ENCODE results near the gene ZC3H7B.
"Not testable (repeated sequence)": the region's sequence is repeated elsewhere in the genome, so short reads cannot be mapped to it uniquely, and the experiment has no call there.

Gene ZC3H7B

DNA sequence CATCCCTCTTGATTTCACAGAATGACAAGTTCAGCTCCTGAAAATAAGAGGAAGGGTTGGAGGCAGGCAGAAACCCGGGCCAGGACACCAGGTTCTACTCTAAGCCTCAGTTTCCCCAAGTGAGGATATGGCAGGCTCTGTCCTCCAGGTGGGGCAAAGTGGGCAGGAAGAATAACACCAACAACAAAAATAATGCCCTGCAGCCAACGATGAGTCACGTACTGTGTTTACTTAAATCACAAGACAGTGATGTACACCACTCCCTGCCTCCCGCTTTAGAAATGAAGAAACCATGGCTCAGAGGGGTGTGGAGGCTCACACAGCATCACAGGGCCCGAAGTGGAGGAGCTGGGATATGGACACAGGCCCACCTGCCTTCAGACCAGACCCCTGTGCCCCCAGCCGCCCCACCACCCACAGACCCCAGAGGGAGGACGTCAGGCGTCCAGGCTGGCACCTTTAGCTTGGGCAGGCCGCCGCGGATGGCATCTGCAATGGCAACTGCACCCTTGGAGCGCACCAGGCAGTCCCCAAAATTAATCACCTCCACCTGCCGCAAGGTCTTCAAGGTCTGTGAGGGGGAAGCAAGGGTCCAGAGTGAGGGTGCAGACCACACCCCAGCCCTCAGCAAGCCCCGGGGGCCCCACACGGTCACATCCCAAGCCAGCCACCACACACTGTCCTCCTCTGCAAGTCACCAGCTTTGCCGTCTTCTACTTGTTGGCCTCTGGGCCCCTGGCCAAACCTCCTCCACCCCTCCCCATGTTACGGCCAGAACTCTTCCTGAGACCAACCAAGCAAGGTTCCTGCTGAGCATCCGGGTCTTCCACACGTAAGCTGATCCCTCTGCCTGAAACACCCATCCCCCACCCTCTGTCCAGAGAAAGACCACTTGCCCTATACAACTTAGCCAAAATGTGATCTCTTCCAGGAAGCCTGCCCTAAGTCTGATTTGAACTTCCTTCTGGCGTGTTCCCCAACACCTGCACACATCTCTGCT, 44.8 kb upstream of the ZC3H7B start:
- TF ChIP-seq, protein P1, sequence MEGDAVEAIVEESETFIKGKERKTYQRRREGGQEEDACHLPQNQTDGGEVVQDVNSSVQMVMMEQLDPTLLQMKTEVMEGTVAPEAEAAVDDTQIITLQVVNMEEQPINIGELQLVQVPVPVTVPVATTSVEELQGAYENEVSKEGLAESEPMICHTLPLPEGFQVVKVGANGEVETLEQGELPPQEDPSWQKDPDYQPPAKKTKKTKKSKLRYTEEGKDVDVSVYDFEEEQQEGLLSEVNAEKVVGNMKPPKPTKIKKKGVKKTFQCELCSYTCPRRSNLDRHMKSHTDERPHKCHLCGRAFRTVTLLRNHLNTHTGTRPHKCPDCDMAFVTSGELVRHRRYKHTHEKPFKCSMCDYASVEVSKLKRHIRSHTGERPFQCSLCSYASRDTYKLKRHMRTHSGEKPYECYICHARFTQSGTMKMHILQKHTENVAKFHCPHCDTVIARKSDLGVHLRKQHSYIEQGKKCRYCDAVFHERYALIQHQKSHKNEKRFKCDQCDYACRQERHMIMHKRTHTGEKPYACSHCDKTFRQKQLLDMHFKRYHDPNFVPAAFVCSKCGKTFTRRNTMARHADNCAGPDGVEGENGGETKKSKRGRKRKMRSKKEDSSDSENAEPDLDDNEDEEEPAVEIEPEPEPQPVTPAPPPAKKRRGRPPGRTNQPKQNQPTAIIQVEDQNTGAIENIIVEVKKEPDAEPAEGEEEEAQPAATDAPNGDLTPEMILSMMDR (IDR thresholded peaks at IDR 0.05; ENCODE audit: low read length), result no peak
- no peak for TF ChIP-seq EZH2 (IDR thresholded peaks at IDR 0.05; ENCODE audit: borderline replicate concordance, low read length)
- Histone ChIP-seq H3K4me3 (ENCODE audit: low read depth, low read length, poor library complexity, severe bottlenecking) (no peak overlapping the region), H3K4me2 (ENCODE audit: low read length) (no peak overlapping the region), H3K27ac (ENCODE audit: low read depth, low read length, poor library complexity, severe bottlenecking) (no peak overlapping the region), H3K9me3 (ENCODE audit: low read length) (no peaks in the 10 kb centered on the region), H4K20me1 (ENCODE audit: insufficient read depth, low read length) (no peaks in the 10 kb centered on the region), H3K79me2 (ENCODE audit: insufficient read depth, low read length) (no peaks in the 10 kb centered on the region), H3F3A (ENCODE audit: insufficient read depth, low read length) (no peaks in the 10 kb centered on the region), H3K9ac (ENCODE audit: low read length) (no peak overlapping the region), H3K27me3 (ENCODE audit: insufficient read depth, low read length) (no peaks in the 10 kb centered on the region), H3K36me3 (ENCODE audit: insufficient read depth, low read length) (peaks cover 95% of the 10 kb centered on the region), H3K9me2 (ENCODE audit: low read depth, low read length) (no peaks in the 10 kb centered on the region), H2AFZ (ENCODE audit: low read length) (no peak overlapping the region), H3K4me1 (ENCODE audit: insufficient read depth, low read length, severe bottlenecking) (no peaks in the 10 kb centered on the region)

DNA sequence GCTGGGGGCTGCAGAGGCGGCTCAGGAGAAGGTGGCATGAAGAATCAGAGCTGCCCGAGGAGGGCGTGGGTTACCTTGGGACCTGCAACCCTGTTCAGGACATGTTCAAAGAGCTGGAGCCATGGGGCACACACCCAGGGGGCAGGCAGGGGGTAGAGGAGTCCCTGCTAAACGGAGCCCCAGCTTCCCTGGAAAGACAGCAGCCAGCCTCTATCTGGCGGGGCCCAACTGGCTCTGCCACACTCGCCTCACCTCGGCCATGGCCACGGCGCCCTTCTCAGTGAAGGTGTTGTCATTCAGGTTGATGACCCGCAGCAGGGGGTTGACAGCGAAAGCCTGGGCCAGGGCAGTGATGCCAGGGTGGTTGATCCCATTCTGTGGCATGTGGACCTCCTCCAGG, 43.6 kb upstream of the ZC3H7B start:
- Histone ChIP-seq H3K9me3 (ENCODE audit: low read length) (no peaks in the 10 kb centered on the region), H2AFZ (ENCODE audit: low read length) (no peak overlapping the region), H4K20me1 (ENCODE audit: insufficient read depth, low read length) (no peaks in the 10 kb centered on the region), H3K27me3 (ENCODE audit: insufficient read depth, low read length) (no peaks in the 10 kb centered on the region), H3K4me2 (ENCODE audit: low read length) (no peak overlapping the region), H3K9me2 (ENCODE audit: low read depth, low read length) (no peaks in the 10 kb centered on the region), H3K27ac (ENCODE audit: low read depth, low read length, poor library complexity, severe bottlenecking) (no peak overlapping the region), H3K79me2 (ENCODE audit: insufficient read depth, low read length) (no peaks in the 10 kb centered on the region), H3K4me1 (ENCODE audit: insufficient read depth, low read length, severe bottlenecking) (no peaks in the 10 kb centered on the region), H3K9ac (ENCODE audit: low read length) (no peak overlapping the region), H3K36me3 (ENCODE audit: insufficient read depth, low read length) (peaks cover 97% of the 10 kb centered on the region), H3F3A (ENCODE audit: insufficient read depth, low read length) (no peaks in the 10 kb centered on the region), H3K4me3 (ENCODE audit: low read depth, low read length, poor library complexity, severe bottlenecking) (no peak overlapping the region)
- no peak for TF ChIP-seq EZH2 (IDR thresholded peaks at IDR 0.05; ENCODE audit: borderline replicate concordance, low read length)
- TF ChIP-seq, protein P1 (IDR thresholded peaks at IDR 0.05; ENCODE audit: low read length), result no peak

DNA sequence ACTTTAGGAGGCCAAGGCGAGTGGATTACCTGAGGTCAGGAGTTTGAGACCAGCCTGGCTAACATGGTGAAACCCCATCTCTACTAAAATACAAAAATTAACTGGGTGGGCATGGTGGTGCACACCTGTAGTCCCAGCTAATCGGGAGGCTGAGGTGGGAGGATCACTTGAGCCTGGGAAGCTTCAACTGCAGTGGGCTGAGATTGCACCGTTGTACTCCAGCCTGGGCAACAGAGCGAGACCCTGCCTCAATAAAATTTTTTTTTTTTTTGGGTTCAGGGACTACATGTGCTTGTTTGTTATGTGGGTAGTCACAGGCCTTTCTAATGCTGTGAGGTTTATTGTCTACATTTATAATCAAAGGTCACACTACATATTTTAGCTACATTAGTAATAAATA, 41.6 kb upstream of the ZC3H7B start:
- H3F3A ChIP-seq (ENCODE audit: insufficient read depth, low read length), result not testable (repeated sequence)

More for the DNA sequence above, 41.6 kb upstream of the ZC3H7B start:
- H3K4me1 ChIP-seq (ENCODE audit: insufficient read depth, low read length, severe bottlenecking); H3K27me3 ChIP-seq (ENCODE audit: insufficient read depth, low read length); H2AFZ ChIP-seq (ENCODE audit: low read length); H3K79me2 ChIP-seq (ENCODE audit: insufficient read depth, low read length); H3K27ac ChIP-seq (ENCODE audit: low read depth, low read length, poor library complexity, severe bottlenecking); H4K20me1 ChIP-seq (ENCODE audit: insufficient read depth, low read length); H3K4me3 ChIP-seq (ENCODE audit: low read depth, low read length, poor library complexity, severe bottlenecking); H3K9ac ChIP-seq (ENCODE audit: low read length); H3K9me3 ChIP-seq (ENCODE audit: low read length); H3K4me2 ChIP-seq (ENCODE audit: low read length); H3K9me2 ChIP-seq (ENCODE audit: low read depth, low read length): not testable (repeated sequence)
- H3K36me3 ChIP-seq (ENCODE audit: insufficient read depth, low read length), result peaks cover 99% of the 10 kb centered on the region

Measured in OCI-LY1 (cell line).